ENCODE measurements around the gene CDH3. TPM values are rescaled to one million over a fixed set of nuclear protein-coding genes. Genes with fewer than 3 reads are reported as not detected.
A peak's percentile ranks its signal among the peaks of the same experiment; 100 is the strongest.

CDH3 gene
- total RNA-seq, 3 donors from 2014 or later (not counting 1 experiment from before 2014, with no cell fraction given), result 0.79 to 0.92 TPM; not detected in 1

DNA sequence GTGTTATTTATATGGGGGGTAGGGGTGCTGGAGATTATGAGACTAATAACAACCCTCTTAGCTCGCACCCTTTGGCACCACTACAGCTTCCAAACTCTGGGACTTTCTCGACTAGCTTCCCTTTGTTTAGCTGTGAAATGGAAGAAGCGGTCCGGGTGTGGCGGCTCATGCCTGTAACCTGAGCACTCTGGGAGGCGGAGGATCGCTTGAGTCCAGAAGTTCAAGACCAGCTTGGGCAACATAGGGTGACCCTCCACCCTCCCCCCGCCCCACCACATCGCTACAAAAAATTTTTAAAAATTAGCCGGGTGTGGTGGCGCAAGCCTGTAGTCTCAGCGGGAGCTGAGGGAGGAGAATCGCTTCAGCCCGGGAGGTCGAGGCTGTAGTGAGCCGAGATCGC, 814 bp upstream of the CDH3 start:
- peaks cover 15% of the 10 kb centered on the region for H3K4me1 ChIP-seq (ENCODE audit: control insufficient read depth, insufficient read depth, low read length)
- TF ChIP-seq, protein P1, sequence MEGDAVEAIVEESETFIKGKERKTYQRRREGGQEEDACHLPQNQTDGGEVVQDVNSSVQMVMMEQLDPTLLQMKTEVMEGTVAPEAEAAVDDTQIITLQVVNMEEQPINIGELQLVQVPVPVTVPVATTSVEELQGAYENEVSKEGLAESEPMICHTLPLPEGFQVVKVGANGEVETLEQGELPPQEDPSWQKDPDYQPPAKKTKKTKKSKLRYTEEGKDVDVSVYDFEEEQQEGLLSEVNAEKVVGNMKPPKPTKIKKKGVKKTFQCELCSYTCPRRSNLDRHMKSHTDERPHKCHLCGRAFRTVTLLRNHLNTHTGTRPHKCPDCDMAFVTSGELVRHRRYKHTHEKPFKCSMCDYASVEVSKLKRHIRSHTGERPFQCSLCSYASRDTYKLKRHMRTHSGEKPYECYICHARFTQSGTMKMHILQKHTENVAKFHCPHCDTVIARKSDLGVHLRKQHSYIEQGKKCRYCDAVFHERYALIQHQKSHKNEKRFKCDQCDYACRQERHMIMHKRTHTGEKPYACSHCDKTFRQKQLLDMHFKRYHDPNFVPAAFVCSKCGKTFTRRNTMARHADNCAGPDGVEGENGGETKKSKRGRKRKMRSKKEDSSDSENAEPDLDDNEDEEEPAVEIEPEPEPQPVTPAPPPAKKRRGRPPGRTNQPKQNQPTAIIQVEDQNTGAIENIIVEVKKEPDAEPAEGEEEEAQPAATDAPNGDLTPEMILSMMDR (IDR thresholded peaks at IDR 0.05), result no peak
- 6% methylated on average over 14 of the region's 17 CpGs for WGBS (ENCODE audit: insufficient coverage)
- Mint-ChIP-seq H3K9me3 (no peaks in the 10 kb centered on the region), H3K27me3 (ENCODE audit: low read depth in 2 of 2) (peaks cover 44 to 45% of the 10 kb centered on the region in 2 donors), H3K4me3 (peak overlapping the region; percentile 35), H3K36me3 (no peaks in the 10 kb centered on the region), H3K27ac (no peak overlapping the region), H3K4me1 (peaks cover 0 to 5% of the 10 kb centered on the region in 2 donors)
- ATAC-seq (no peak), DNase-seq (no peak)
- H3K36me3 ChIP-seq (ENCODE audit: control insufficient read depth, insufficient read depth, low read length), result no peaks in the 10 kb centered on the region
- intact Hi-C loops (cut with micrococcal nuclease), result no loop called here
- no peak overlapping the region for H3K4me3 ChIP-seq (ENCODE audit: low read length)
- H3K27ac ChIP-seq (ENCODE audit: low read length), result no peak overlapping the region
- H3K9me3 ChIP-seq (ENCODE audit: control insufficient read depth, insufficient read depth, low read length), result no peaks in the 10 kb centered on the region
- peaks cover 37% of the 10 kb centered on the region for H3K27me3 ChIP-seq (ENCODE audit: control insufficient read depth, insufficient read depth, low read length)

DNA sequence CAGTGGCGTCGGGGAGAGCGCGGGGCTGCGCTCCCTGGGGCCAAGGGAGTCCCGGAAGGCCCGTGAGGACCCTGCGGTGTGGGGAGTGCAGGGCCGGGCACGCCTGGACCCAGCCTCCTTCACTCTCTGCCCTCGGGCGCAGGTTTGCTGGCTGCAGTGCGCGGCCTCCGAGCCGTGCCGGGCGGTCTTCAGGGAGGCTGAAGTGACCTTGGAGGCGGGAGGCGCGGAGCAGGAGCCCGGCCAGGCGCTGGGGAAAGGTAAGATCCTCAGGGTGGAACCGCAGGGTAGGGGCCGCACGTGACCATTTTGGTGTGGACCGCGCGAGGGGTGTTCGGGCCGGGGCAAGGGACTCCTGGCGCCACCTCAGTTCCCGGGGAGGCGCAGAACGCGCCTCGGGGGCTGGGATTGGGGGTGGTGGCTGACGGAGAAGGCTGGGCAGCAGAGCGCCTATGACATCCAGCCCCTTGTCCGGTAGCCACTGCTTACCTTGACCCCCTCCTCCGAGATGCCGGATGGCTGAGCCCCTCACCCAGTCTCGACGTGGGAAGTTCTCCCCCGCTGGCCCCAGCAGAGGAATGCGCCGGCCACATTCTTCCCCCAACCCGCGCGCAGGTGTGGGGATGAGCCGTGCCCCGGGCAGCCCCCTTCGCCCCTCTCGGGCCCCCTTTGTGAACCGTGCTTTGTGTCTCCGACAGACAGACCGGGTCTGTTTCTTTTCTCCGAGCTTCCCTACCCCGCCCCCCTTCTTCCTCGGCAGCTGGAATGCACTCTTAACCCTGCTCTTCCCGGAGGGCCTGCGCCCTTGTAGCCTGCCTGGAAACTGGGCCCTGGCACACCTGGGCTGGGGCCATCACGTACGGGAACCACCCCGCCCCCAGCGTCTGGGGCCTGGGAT, 631 bp downstream of the CDH3 start:
- no peak overlapping the region for H3K4me3 ChIP-seq (ENCODE audit: low read length)
- no peak for ATAC-seq
- Mint-ChIP-seq H3K27ac (no peak overlapping the region), H3K4me3 (no peak overlapping the region), H3K9me3 (no peaks in the 10 kb centered on the region), H3K4me1 (peaks cover 0 to 5% of the 10 kb centered on the region in 2 donors), H3K36me3 (no peaks in the 10 kb centered on the region), H3K27me3 (ENCODE audit: low read depth in 2 of 2) (peaks cover 48 to 49% of the 10 kb centered on the region in 2 donors)
- H3K4me1 ChIP-seq (ENCODE audit: control insufficient read depth, insufficient read depth, low read length), result peaks cover 15% of the 10 kb centered on the region
- intact Hi-C loops (cut with micrococcal nuclease), result no loop called here
- H3K27ac ChIP-seq (ENCODE audit: low read length), result no peak overlapping the region
- WGBS (ENCODE audit: insufficient coverage), result 5% methylated on average over 66 of the region's 66 CpGs
- no peak for DNase-seq
- H3K9me3 ChIP-seq (ENCODE audit: control insufficient read depth, insufficient read depth, low read length), result no peaks in the 10 kb centered on the region
- peaks cover 37% of the 10 kb centered on the region for H3K27me3 ChIP-seq (ENCODE audit: control insufficient read depth, insufficient read depth, low read length)
- TF ChIP-seq, protein P1 (IDR thresholded peaks at IDR 0.05), result no peak
- no peaks in the 10 kb centered on the region for H3K36me3 ChIP-seq (ENCODE audit: control insufficient read depth, insufficient read depth, low read length)

DNA sequence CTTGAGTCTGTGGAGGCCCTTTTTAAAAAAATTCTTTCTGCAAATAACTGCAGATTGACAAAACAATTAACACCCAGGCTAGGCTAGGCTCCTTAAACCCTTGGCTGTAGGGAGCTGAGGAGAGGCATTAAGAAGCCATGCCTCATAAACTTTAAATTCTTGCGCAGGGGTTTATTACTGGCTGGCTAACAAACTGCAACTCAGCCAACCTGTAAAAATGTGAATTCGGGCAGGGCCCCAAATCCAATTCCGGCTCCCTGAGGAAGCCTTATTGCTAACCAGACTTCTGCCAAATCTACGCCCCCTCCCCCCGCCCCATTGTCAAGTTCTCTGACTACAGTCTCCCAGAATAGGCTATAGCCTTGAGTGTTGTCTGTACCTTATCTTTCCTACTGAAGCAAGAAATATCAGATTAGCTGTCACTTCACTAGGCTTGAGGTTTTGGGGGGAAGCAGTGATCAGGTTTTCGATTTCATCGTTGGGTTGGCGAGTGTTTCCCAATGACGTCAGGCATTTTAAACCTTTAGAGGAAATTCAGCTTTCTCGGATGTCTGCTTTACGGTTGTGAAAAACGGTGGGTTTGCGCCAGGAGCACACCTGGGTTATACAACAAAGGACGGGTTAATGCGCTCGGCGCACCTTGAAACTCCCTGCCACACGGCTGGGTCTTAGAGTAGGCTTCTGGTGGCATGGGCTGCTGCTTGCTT, 2.0 kb downstream of the CDH3 start:
- peaks cover 39 to 46% of the 10 kb centered on the region in 2 donors for H3K27me3 Mint-ChIP-seq (ENCODE audit: low read depth in 2 of 2)
- H3K27ac ChIP-seq (ENCODE audit: low read length), result no peak overlapping the region
- intact Hi-C loops (cut with micrococcal nuclease), result no loop called here
- TF ChIP-seq, protein P1 (IDR thresholded peaks at IDR 0.05), result no peak
- no peaks in the 10 kb centered on the region for H3K36me3 Mint-ChIP-seq
- 63% methylated on average over 17 of the region's 18 CpGs for WGBS (ENCODE audit: insufficient coverage)
- H3K9me3 Mint-ChIP-seq, result no peaks in the 10 kb centered on the region
- H3K27me3 ChIP-seq (ENCODE audit: control insufficient read depth, insufficient read depth, low read length), result peaks cover 37% of the 10 kb centered on the region
- H3K4me1 Mint-ChIP-seq, result peaks cover 0 to 5% of the 10 kb centered on the region in 2 donors
- DNase-seq (no peak), ATAC-seq (no peak)
- no peak overlapping the region for H3K4me3 Mint-ChIP-seq
- peaks cover 15% of the 10 kb centered on the region for H3K4me1 ChIP-seq (ENCODE audit: control insufficient read depth, insufficient read depth, low read length)
- H3K4me3 ChIP-seq (ENCODE audit: low read length), result no peak overlapping the region
- no peak overlapping the region for H3K27ac Mint-ChIP-seq
- H3K36me3 ChIP-seq (ENCODE audit: control insufficient read depth, insufficient read depth, low read length), result no peaks in the 10 kb centered on the region
- H3K9me3 ChIP-seq (ENCODE audit: control insufficient read depth, insufficient read depth, low read length), result no peaks in the 10 kb centered on the region
